ENCODE results near the gene PHACTR1. TPM values are rescaled to one million over a fixed set of nuclear protein-coding genes. Genes with fewer than 3 reads are reported as not detected.

Gene PHACTR1
- total RNA-seq, 1 donor: 0.43 TPM

- no peak overlapping the region for H3K4me3 ChIP-seq (ENCODE audit: low read depth, low read length)
- DNase-seq (ENCODE audit: low read depth): no peak
- TF ChIP-seq CTCF (IDR thresholded peaks at IDR 0.05; ENCODE audit: insufficient read depth, low read depth, low read length): no peak
These were observed 556.8 kb downstream of the PHACTR1 start for GRCh38 chr6:13273202-13273930.

- DNase-seq (ENCODE audit: low read depth): no peak
- TF ChIP-seq CTCF (IDR thresholded peaks at IDR 0.05; ENCODE audit: insufficient read depth, low read depth, low read length): no peak
- no peak overlapping the region for H3K4me3 ChIP-seq (ENCODE audit: low read depth, low read length)
These were observed 557.6 kb downstream of the PHACTR1 start for GRCh38 chr6:13273931-13274706.

GRCh38 chr6:13274707-13275434, 558.3 kb downstream of the PHACTR1 start:
- H3K4me3 ChIP-seq (ENCODE audit: low read depth, low read length): no peak overlapping the region
- DNase-seq (ENCODE audit: low read depth): no peak
- no peak for TF ChIP-seq CTCF (IDR thresholded peaks at IDR 0.05; ENCODE audit: insufficient read depth, low read depth, low read length)

- TF ChIP-seq CTCF (IDR thresholded peaks at IDR 0.05; ENCODE audit: insufficient read depth, low read depth, low read length): no peak
- no peak for DNase-seq (ENCODE audit: low read depth)
- no peak overlapping the region for H3K4me3 ChIP-seq (ENCODE audit: low read depth, low read length)
These were observed 558.9 kb downstream of the PHACTR1 start for GRCh38 chr6:13275435-13275989.

- no peak overlapping the region for H3K4me3 ChIP-seq (ENCODE audit: low read depth, low read length)
- no peak for TF ChIP-seq CTCF (IDR thresholded peaks at IDR 0.05; ENCODE audit: insufficient read depth, low read depth, low read length)
- no peak for DNase-seq (ENCODE audit: low read depth)
These were observed 560.7 kb downstream of the PHACTR1 start for GRCh38 chr6:13277231-13277630.

- TF ChIP-seq CTCF (IDR thresholded peaks at IDR 0.05; ENCODE audit: insufficient read depth, low read depth, low read length): no peak
- no peak for DNase-seq (ENCODE audit: low read depth)
- H3K4me3 ChIP-seq (ENCODE audit: low read depth, low read length): no peak overlapping the region
These were observed 561.6 kb downstream of the PHACTR1 start for GRCh38 chr6:13278164-13278563.
